ENCODE results near the gene EHF.

EHF gene

GRCh38 chr11:34647131-34647530 lies 26.2 kb downstream of the EHF start:
- Histone ChIP-seq H3K4me1 (ENCODE audit: control insufficient read depth, insufficient read depth, low read length) (peaks cover 3% of the 10 kb centered on the region), H3K36me3 (ENCODE audit: control insufficient read depth, insufficient read depth, low read length, severe bottlenecking) (no peaks in the 10 kb centered on the region), H3K9ac (ENCODE audit: low read length) (no peak overlapping the region), H3K4me3 (ENCODE audit: low read length) (no peak overlapping the region), H3K9me3 (ENCODE audit: control insufficient read depth, low read length) (no peaks in the 10 kb centered on the region), H3K27me3 (replicated peaks; ENCODE audit: control insufficient read depth, insufficient read depth, low read length) (peaks cover 3% of the 10 kb centered on the region)
- peak; percentile 9 for DNase-seq (ENCODE audit: low read depth)

- Histone ChIP-seq H3K9me3 (ENCODE audit: control insufficient read depth, low read length) (no peaks in the 10 kb centered on the region), H3K36me3 (ENCODE audit: control insufficient read depth, insufficient read depth, low read length, severe bottlenecking) (no peaks in the 10 kb centered on the region), H3K4me3 (ENCODE audit: low read length) (no peak overlapping the region), H3K4me1 (ENCODE audit: control insufficient read depth, insufficient read depth, low read length) (peaks cover 7% of the 10 kb centered on the region), H3K9ac (ENCODE audit: low read length) (no peak overlapping the region), H3K27me3 (replicated peaks; ENCODE audit: control insufficient read depth, insufficient read depth, low read length) (peaks cover 3% of the 10 kb centered on the region)
- no peak for DNase-seq (ENCODE audit: low read depth)
Observed at GRCh38 chr11:34647532-34647931, 26.6 kb downstream of the EHF start.

- H3K9ac ChIP-seq (ENCODE audit: low read length) = no peak overlapping the region
- peaks cover 12% of the 10 kb centered on the region for H3K4me1 ChIP-seq (ENCODE audit: control insufficient read depth, insufficient read depth, low read length)
- H3K27me3 ChIP-seq (replicated peaks; ENCODE audit: control insufficient read depth, insufficient read depth, low read length) = peaks cover 3% of the 10 kb centered on the region
- no peaks in the 10 kb centered on the region for H3K9me3 ChIP-seq (ENCODE audit: control insufficient read depth, low read length)
- H3K4me3 ChIP-seq (ENCODE audit: low read length) = no peak overlapping the region
- no peak for DNase-seq (ENCODE audit: low read depth)
- H3K36me3 ChIP-seq (ENCODE audit: control insufficient read depth, insufficient read depth, low read length, severe bottlenecking) = no peaks in the 10 kb centered on the region
Observed at GRCh38 chr11:34648036-34648435, 27.1 kb downstream of the EHF start.

- Histone ChIP-seq H3K4me1 (ENCODE audit: control insufficient read depth, insufficient read depth, low read length) (peaks cover 27% of the 10 kb centered on the region), H3K27me3 (replicated peaks; ENCODE audit: control insufficient read depth, insufficient read depth, low read length) (peaks cover 3% of the 10 kb centered on the region), H3K36me3 (ENCODE audit: control insufficient read depth, insufficient read depth, low read length, severe bottlenecking) (no peaks in the 10 kb centered on the region), H3K4me3 (ENCODE audit: low read length) (no peak overlapping the region), H3K9ac (ENCODE audit: low read length) (no peak overlapping the region), H3K9me3 (ENCODE audit: control insufficient read depth, low read length) (no peaks in the 10 kb centered on the region)
- DNase-seq (ENCODE audit: low read depth) = no peak
Observed at GRCh38 chr11:34649597-34649996, 28.7 kb downstream of the EHF start.

- H3K27me3 ChIP-seq (replicated peaks; ENCODE audit: control insufficient read depth, insufficient read depth, low read length) = peaks cover 3% of the 10 kb centered on the region
- H3K9me3 ChIP-seq (ENCODE audit: control insufficient read depth, low read length) = no peaks in the 10 kb centered on the region
- H3K4me1 ChIP-seq (ENCODE audit: control insufficient read depth, insufficient read depth, low read length) = peaks cover 36% of the 10 kb centered on the region
- H3K9ac ChIP-seq (ENCODE audit: low read length) = no peak overlapping the region
- H3K4me3 ChIP-seq (ENCODE audit: low read length) = no peak overlapping the region
- H3K36me3 ChIP-seq (ENCODE audit: control insufficient read depth, insufficient read depth, low read length, severe bottlenecking) = no peaks in the 10 kb centered on the region
- DNase-seq (ENCODE audit: low read depth) = no peak
Observed at GRCh38 chr11:34650528-34650927, 29.6 kb downstream of the EHF start.

- peaks cover 42% of the 10 kb centered on the region for H3K4me1 ChIP-seq (ENCODE audit: control insufficient read depth, insufficient read depth, low read length)
Observed at GRCh38 chr11:34651551-34651950, 30.7 kb downstream of the EHF start.

GRCh38 chr11:34652191-34652973 lies 31.5 kb downstream of the EHF start:
- H3K27me3 ChIP-seq (replicated peaks; ENCODE audit: control insufficient read depth, insufficient read depth, low read length) = no peaks in the 10 kb centered on the region
- no peak for DNase-seq (ENCODE audit: low read depth)
- peaks cover 42% of the 10 kb centered on the region for H3K4me1 ChIP-seq (ENCODE audit: control insufficient read depth, insufficient read depth, low read length)
- no peaks in the 10 kb centered on the region for H3K9me3 ChIP-seq (ENCODE audit: control insufficient read depth, low read length)
- no peaks in the 10 kb centered on the region for H3K36me3 ChIP-seq (ENCODE audit: control insufficient read depth, insufficient read depth, low read length, severe bottlenecking)
- no peak overlapping the region for H3K9ac ChIP-seq (ENCODE audit: low read length)
- no peak overlapping the region for H3K4me3 ChIP-seq (ENCODE audit: low read length)

More at GRCh38 chr11:34651551-34651950, 30.7 kb downstream of the EHF start:
- Histone ChIP-seq H3K4me3 (ENCODE audit: low read length) (no peak overlapping the region), H3K9ac (ENCODE audit: low read length) (no peak overlapping the region), H3K36me3 (ENCODE audit: control insufficient read depth, insufficient read depth, low read length, severe bottlenecking) (no peaks in the 10 kb centered on the region), H3K9me3 (ENCODE audit: control insufficient read depth, low read length) (no peaks in the 10 kb centered on the region), H3K27me3 (replicated peaks; ENCODE audit: control insufficient read depth, insufficient read depth, low read length) (no peaks in the 10 kb centered on the region)
- DNase-seq (ENCODE audit: low read depth) = no peak

GRCh38 chr11:34653031-34653430 lies 32.1 kb downstream of the EHF start:
- Histone ChIP-seq H3K9ac (ENCODE audit: low read length) (no peak overlapping the region), H3K4me3 (ENCODE audit: low read length) (no peak overlapping the region), H3K4me1 (ENCODE audit: control insufficient read depth, insufficient read depth, low read length) (peaks cover 42% of the 10 kb centered on the region), H3K9me3 (ENCODE audit: control insufficient read depth, low read length) (no peaks in the 10 kb centered on the region), H3K36me3 (ENCODE audit: control insufficient read depth, insufficient read depth, low read length, severe bottlenecking) (no peaks in the 10 kb centered on the region), H3K27me3 (replicated peaks; ENCODE audit: control insufficient read depth, insufficient read depth, low read length) (no peaks in the 10 kb centered on the region)
- DNase-seq (ENCODE audit: low read depth) = peak; percentile 5

GRCh38 chr11:34653851-34654482 lies 33.1 kb downstream of the EHF start:
- no peaks in the 10 kb centered on the region for H3K27me3 ChIP-seq (replicated peaks; ENCODE audit: control insufficient read depth, insufficient read depth, low read length)
- H3K9ac ChIP-seq (ENCODE audit: low read length) = peak overlapping the region; percentile 40
- H3K4me3 ChIP-seq (ENCODE audit: low read length) = no peak overlapping the region
- H3K36me3 ChIP-seq (ENCODE audit: control insufficient read depth, insufficient read depth, low read length, severe bottlenecking) = no peaks in the 10 kb centered on the region
- peaks cover 42% of the 10 kb centered on the region for H3K4me1 ChIP-seq (ENCODE audit: control insufficient read depth, insufficient read depth, low read length)
- peak; percentile 94 for DNase-seq (ENCODE audit: low read depth)
- no peaks in the 10 kb centered on the region for H3K9me3 ChIP-seq (ENCODE audit: control insufficient read depth, low read length)

- Histone ChIP-seq H3K9me3 (ENCODE audit: control insufficient read depth, low read length) (no peaks in the 10 kb centered on the region), H3K27me3 (replicated peaks; ENCODE audit: control insufficient read depth, insufficient read depth, low read length) (no peaks in the 10 kb centered on the region), H3K4me1 (ENCODE audit: control insufficient read depth, insufficient read depth, low read length) (peaks cover 42% of the 10 kb centered on the region), H3K4me3 (ENCODE audit: low read length) (peak overlapping the region; percentile 14), H3K36me3 (ENCODE audit: control insufficient read depth, insufficient read depth, low read length, severe bottlenecking) (no peaks in the 10 kb centered on the region), H3K9ac (ENCODE audit: low read length) (peak overlapping the region; percentile 34)
- peak; percentile 87 for DNase-seq (ENCODE audit: low read depth)
Observed at GRCh38 chr11:34654483-34655334, 33.8 kb downstream of the EHF start.
